Prostate gland (tissue), 2 donors: ENCODE data around the gene CNKSR1.

Source experiments
- CTCF ChIP-seq, 4 experiments: fragments of 200-600 bp in 2 of 4; fragments of 450-650 bp in 2 of 4; sonication (generic) in 2 of 4; IDR thresholded peaks; 1 replicate in 3 of 4; 2 replicates in 1 of 4; pipeline ENCODE4 v1.5.1; 2016 to 2019; ENCODE audit warnings: antibody characterized with exemption in 4 of 4, mild to moderate bottlenecking in 2 of 4, moderate library complexity in 2 of 4
- POLR2AphosphoS5 ChIP-seq: sonication (generic); formaldehyde crosslinking; IDR thresholded peaks from one replicate; pipeline ENCODE4 v1.6.1; 2017; ENCODE audit warnings: antibody characterized with exemption

GRCh38 chr1:26190373-26190987 lies 13.2 kb downstream of the CNKSR1 start, which contains the start of gene CATSPER4:
- TF ChIP-seq CTCF (IDR thresholded peaks at IDR 0.05): no peak
- TF ChIP-seq POLR2AphosphoS5: no peak
